HepG2 (cell line): ENCODE results near the gene APOC1. TPM values are rescaled to one million over a fixed set of nuclear protein-coding genes. Genes with fewer than 3 reads are reported as not detected.

Experiments
- CBX2 ChIP-seq, 2 experiments: fragments of 200-600 bp in 1 of 2; sonication (generic); formaldehyde crosslinking in 1 of 2; IDR thresholded peaks; 2 replicates each; pipeline versions ENCODE4 v1.7.0 to v1.8.1; 2018 to 2022; ENCODE audit warnings: low read depth in 2 of 2, low read length in 1 of 2, mild to moderate bottlenecking in 1 of 2, missing genetic modification reagents in 1 of 2
- CREB1 ChIP-seq, 2 experiments: fragments of 450-650 bp in 1 of 2; IDR thresholded peaks; 2 replicates each; pipeline ENCODE4 v1.6.1; 2016 to 2017; ENCODE audit warnings: control low read depth in 1 of 2, mild to moderate bottlenecking in 1 of 2, missing compliant biosample characterization in 1 of 2, missing genetic modification characterization in 1 of 2
- GATAD2A ChIP-seq: IDR thresholded peaks from 2 replicates; pipeline ENCODE4 v1.6.1; 2016
- HCFC1 ChIP-seq: fragments of 150-350 bp; IDR thresholded peaks from 2 replicates; pipeline ENCODE4 v1.6.1; 2014; ENCODE audit warnings: low read depth, low read length
- RAD21 ChIP-seq: fragments of 450-650 bp; formaldehyde crosslinking; IDR thresholded peaks from 2 replicates; pipeline ENCODE4 v1.5.0; 2020; ENCODE audit warnings: mild to moderate bottlenecking
- RAD51 ChIP-seq: fragments of 450-650 bp; IDR thresholded peaks from 2 replicates; pipeline ENCODE4 v1.6.1; 2016; ENCODE audit warnings: borderline replicate concordance
- TBX2 ChIP-seq: sonication (generic); formaldehyde crosslinking; IDR thresholded peaks from 2 replicates; pipeline ENCODE4 v1.5.0; 2020; ENCODE audit warnings: missing genetic modification reagents, mild to moderate bottlenecking, borderline replicate concordance
- ZNF44 ChIP-seq: sonication (generic); formaldehyde crosslinking; IDR thresholded peaks from 2 replicates; pipeline ENCODE4 v1.5.1; 2020; ENCODE audit warnings: mild to moderate bottlenecking, missing genetic modification reagents
- ZNF501 ChIP-seq: sonication (generic); formaldehyde crosslinking; IDR thresholded peaks from 2 replicates; pipeline ENCODE4 v1.5.1; 2020; ENCODE audit warnings: mild to moderate bottlenecking, moderate library complexity, missing genetic modification reagents
- polyA plus RNA-seq, 8 experiments: library from polyadenylated mRNA; depleted of rRNA in 3 of 8; stranded (reverse) in 7 of 8; unstranded in 1 of 8; fragments of >200 nt; fragmentation: Illumina TruSeq in 4 of 8; extraction: Trizol in 4 of 8; gene quantifications; 2 replicates each; pipeline versions ENCODE4 v1.2.1 to v1.2.3, GENCODE V29; 2011 to 2016; ENCODE audit warnings: low read depth in 4 of 8, missing spikeins in 1 of 8, mixed read lengths in 1 of 8; ENCODE audit not compliant: insufficient read depth in 1 of 8
- total RNA-seq, 5 experiments: library from RNA; depleted of rRNA; stranded (reverse); fragments of >200 nt; fragmentation: Illumina TruSeq; extraction: Trizol; gene quantifications; 2 replicates each; pipeline ENCODE4 v1.2.3, GENCODE V29; 2016; ENCODE audit warnings: low read depth in 1 of 5
- TF ChIP-seq, protein P1 (sequence below): IDR thresholded peaks from 2 replicates; pipeline ENCODE4 v1.6.1; 2016; ENCODE audit warnings: low read depth, missing genetic modification reagents, missing compliant biosample characterization
- TF ChIP-seq, protein P2 (sequence below): sonication (generic); formaldehyde crosslinking; IDR thresholded peaks from 2 replicates; pipeline ENCODE4 v1.4.0; 2020; ENCODE audit warnings: missing genetic modification reagents
- TF ChIP-seq, protein P3 (sequence below): sonication (generic); formaldehyde crosslinking; IDR thresholded peaks from 2 replicates; pipeline ENCODE4 v1.8.0; 2022; ENCODE audit warnings: missing genetic modification reagents, low read depth, mild to moderate bottlenecking, borderline replicate concordance
- TF ChIP-seq, protein P4 (sequence below): sonication (generic); formaldehyde crosslinking; conservative IDR thresholded peaks from 2 replicates; pipeline ENCODE4 v1.4.0; 2020; ENCODE audit warnings: missing genetic modification reagents
- TF ChIP-seq, protein P5 (sequence below): sonication (generic); formaldehyde crosslinking; IDR thresholded peaks from 2 replicates; pipeline ENCODE4 v1.4.0; 2020; ENCODE audit warnings: low read depth, mild to moderate bottlenecking, missing genetic modification reagents

The APOC1 gene
- total and polyA plus RNA-seq, 2 of the 13 experiments (the other 11 are each of a cell fraction or from before 2014, with no cell fraction given): 600 to 1,235 TPM

DNA sequence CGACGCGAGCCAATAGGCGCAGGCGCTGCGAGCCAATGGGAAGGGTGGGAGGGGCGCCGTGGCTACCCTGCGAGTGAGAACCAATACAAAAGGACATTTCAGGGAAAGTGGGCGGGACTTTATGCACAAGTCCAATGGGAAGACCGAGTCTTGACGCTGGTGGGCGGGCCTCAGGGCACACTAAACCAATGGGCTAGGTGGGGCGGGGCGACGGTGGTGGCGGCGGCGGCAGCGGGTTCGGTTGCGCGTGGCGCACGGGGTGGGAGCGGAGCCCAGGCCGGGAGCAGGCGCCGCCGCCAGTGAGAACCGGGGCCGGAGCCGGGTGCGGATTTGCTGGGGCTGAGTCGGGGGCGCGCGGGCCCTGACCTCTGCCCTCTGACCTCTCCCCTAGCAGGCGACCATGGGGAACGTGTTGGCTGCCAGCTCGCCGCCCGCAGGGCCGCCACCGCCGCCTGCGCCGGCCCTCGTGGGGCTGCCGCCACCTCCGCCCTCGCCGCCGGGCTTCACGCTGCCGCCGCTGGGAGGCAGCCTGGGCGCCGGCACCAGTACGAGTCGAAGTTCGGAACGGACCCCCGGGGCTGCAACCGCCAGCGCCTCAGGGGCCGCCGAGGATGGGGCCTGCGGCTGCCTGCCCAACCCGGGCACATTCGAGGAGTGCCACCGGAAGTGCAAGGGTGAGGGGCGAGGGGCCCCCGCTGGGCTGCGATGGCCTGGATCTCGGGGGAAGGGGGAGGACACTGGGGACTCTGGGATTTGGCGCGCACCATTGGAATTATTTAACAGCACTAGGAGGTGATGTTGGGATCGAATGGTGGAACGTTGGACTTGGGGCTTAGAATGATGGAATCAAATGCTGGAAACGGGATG lies 23.2 kb upstream of the APOC1 start, which contains the start of gene TOMM40 (continued):
- TF ChIP-seq, protein P1, sequence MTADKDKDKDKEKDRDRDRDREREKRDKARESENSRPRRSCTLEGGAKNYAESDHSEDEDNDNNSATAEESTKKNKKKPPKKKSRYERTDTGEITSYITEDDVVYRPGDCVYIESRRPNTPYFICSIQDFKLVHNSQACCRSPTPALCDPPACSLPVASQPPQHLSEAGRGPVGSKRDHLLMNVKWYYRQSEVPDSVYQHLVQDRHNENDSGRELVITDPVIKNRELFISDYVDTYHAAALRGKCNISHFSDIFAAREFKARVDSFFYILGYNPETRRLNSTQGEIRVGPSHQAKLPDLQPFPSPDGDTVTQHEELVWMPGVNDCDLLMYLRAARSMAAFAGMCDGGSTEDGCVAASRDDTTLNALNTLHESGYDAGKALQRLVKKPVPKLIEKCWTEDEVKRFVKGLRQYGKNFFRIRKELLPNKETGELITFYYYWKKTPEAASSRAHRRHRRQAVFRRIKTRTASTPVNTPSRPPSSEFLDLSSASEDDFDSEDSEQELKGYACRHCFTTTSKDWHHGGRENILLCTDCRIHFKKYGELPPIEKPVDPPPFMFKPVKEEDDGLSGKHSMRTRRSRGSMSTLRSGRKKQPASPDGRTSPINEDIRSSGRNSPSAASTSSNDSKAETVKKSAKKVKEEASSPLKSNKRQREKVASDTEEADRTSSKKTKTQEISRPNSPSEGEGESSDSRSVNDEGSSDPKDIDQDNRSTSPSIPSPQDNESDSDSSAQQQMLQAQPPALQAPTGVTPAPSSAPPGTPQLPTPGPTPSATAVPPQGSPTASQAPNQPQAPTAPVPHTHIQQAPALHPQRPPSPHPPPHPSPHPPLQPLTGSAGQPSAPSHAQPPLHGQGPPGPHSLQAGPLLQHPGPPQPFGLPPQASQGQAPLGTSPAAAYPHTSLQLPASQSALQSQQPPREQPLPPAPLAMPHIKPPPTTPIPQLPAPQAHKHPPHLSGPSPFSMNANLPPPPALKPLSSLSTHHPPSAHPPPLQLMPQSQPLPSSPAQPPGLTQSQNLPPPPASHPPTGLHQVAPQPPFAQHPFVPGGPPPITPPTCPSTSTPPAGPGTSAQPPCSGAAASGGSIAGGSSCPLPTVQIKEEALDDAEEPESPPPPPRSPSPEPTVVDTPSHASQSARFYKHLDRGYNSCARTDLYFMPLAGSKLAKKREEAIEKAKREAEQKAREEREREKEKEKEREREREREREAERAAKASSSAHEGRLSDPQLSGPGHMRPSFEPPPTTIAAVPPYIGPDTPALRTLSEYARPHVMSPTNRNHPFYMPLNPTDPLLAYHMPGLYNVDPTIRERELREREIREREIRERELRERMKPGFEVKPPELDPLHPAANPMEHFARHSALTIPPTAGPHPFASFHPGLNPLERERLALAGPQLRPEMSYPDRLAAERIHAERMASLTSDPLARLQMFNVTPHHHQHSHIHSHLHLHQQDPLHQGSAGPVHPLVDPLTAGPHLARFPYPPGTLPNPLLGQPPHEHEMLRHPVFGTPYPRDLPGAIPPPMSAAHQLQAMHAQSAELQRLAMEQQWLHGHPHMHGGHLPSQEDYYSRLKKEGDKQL (CRISPR knock-in tag): no peak
- TF ChIP-seq HCFC1 (peak; percentile 25; the same call in 1 of the 2 replicates), GATAD2A (CRISPR knock-in tag) (no peak), RAD51 (no peak), RAD21 (CRISPR knock-in tag) (peak; percentile 75), CBX2 (IDR thresholded peaks at IDR 0.05; ENCODE audit: low read depth, low read length) (no peak), CBX2 (CRISPR knock-in tag; IDR thresholded peaks at IDR 0.05; ENCODE audit: low read depth) (no peak), ZNF501 (no peak), ZNF44 (CRISPR knock-in tag) (0 out of 2 replicates have a peak, but pooled peaks have one; percentile 5), TBX2 (CRISPR knock-in tag) (peak; percentile 7; the same call in 1 of the 2 replicates), CREB1 (IDR thresholded peaks at IDR 0.05) (peak; percentile 83), CREB1 (CRISPR knock-in tag; IDR thresholded peaks at IDR 0.05) (no peak; the same call in 1 of the 2 replicates)
- TF ChIP-seq, protein P2, sequence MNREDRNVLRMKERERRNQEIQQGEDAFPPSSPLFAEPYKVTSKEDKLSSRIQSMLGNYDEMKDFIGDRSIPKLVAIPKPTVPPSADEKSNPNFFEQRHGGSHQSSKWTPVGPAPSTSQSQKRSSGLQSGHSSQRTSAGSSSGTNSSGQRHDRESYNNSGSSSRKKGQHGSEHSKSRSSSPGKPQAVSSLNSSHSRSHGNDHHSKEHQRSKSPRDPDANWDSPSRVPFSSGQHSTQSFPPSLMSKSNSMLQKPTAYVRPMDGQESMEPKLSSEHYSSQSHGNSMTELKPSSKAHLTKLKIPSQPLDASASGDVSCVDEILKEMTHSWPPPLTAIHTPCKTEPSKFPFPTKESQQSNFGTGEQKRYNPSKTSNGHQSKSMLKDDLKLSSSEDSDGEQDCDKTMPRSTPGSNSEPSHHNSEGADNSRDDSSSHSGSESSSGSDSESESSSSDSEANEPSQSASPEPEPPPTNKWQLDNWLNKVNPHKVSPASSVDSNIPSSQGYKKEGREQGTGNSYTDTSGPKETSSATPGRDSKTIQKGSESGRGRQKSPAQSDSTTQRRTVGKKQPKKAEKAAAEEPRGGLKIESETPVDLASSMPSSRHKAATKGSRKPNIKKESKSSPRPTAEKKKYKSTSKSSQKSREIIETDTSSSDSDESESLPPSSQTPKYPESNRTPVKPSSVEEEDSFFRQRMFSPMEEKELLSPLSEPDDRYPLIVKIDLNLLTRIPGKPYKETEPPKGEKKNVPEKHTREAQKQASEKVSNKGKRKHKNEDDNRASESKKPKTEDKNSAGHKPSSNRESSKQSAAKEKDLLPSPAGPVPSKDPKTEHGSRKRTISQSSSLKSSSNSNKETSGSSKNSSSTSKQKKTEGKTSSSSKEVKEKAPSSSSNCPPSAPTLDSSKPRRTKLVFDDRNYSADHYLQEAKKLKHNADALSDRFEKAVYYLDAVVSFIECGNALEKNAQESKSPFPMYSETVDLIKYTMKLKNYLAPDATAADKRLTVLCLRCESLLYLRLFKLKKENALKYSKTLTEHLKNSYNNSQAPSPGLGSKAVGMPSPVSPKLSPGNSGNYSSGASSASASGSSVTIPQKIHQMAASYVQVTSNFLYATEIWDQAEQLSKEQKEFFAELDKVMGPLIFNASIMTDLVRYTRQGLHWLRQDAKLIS (CRISPR knock-in tag): no peak
- TF ChIP-seq, protein P3, sequence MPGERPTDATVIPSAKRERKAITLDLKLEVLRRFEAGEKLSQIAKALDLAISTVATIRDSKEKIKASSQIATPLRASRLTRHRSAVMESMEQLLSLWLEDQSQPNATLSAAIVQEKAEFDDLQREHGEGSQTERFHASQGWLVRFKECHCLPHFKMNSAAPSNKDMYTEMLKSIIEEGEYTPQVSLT (CRISPR knock-in tag): no peak
- TF ChIP-seq, protein P4, sequence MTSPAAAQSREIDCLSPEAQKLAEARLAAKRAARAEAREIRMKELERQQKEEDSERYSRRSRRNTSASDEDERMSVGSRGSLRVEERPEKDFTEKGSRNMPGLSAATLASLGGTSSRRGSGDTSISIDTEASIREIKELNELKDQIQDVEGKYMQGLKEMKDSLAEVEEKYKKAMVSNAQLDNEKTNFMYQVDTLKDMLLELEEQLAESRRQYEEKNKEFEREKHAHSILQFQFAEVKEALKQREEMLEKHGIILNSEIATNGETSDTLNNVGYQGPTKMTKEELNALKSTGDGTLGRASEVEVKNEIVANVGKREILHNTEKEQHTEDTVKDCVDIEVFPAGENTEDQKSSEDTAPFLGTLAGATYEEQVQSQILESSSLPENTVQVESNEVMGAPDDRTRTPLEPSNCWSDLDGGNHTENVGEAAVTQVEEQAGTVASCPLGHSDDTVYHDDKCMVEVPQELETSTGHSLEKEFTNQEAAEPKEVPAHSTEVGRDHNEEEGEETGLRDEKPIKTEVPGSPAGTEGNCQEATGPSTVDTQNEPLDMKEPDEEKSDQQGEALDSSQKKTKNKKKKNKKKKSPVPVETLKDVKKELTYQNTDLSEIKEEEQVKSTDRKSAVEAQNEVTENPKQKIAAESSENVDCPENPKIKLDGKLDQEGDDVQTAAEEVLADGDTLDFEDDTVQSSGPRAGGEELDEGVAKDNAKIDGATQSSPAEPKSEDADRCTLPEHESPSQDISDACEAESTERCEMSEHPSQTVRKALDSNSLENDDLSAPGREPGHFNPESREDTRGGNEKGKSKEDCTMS (CRISPR knock-in tag): no peak
- TF ChIP-seq, protein P5, sequence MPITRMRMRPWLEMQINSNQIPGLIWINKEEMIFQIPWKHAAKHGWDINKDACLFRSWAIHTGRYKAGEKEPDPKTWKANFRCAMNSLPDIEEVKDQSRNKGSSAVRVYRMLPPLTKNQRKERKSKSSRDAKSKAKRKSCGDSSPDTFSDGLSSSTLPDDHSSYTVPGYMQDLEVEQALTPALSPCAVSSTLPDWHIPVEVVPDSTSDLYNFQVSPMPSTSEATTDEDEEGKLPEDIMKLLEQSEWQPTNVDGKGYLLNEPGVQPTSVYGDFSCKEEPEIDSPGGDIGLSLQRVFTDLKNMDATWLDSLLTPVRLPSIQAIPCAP: no peak
